H1 (cell line): ENCODE data around the gene LOX. TPM values are rescaled to one million over a fixed set of nuclear protein-coding genes. Genes with fewer than 3 reads are reported as not detected.

ENCODE experiments used
- POLR2AphosphoS5 ChIP-seq: IDR thresholded peaks from 2 replicates; pipeline ENCODE4 v1.6.1; 2011; ENCODE audit warnings: low read depth, low read length
- polyA plus RNA-seq, 7 experiments: library from polyadenylated mRNA; depleted of rRNA in 3 of 7; stranded (reverse) in 5 of 7; unstranded in 2 of 7; fragments of >200 nt in 5 of 7; fragments of 200-250 nt in 2 of 7; gene quantifications; 1 replicate in 5 of 7; 2 replicates in 1 of 7; 4 replicates in 1 of 7; pipeline versions ENCODE4 v1.2.1 to v1.2.3, GENCODE V29; 2011 to 2013; ENCODE audit warnings: missing spikeins in 2 of 7, mixed read lengths in 2 of 7
- total RNA-seq: library from RNA; stranded (reverse); fragmentation: NEBNext Ultra II Directional; extraction: Animal tissue kit (Norgen Biotek cat#: 25700); gene quantifications from 2 replicates; pipeline ENCODE4 v1.2.1, GENCODE V29; 2021
- TF ChIP-seq, protein P1 (sequence below): IDR thresholded peaks from 2 replicates; pipeline ENCODE4 v1.6.1; 2012; ENCODE audit warnings: low read length, inconsistent platforms

The LOX gene
- total and polyA plus RNA-seq, 2 of the 8 experiments (the other 6 are each of a cell fraction or from before 2014, with no cell fraction given), result 1.1 to 2.2 TPM

DNA sequence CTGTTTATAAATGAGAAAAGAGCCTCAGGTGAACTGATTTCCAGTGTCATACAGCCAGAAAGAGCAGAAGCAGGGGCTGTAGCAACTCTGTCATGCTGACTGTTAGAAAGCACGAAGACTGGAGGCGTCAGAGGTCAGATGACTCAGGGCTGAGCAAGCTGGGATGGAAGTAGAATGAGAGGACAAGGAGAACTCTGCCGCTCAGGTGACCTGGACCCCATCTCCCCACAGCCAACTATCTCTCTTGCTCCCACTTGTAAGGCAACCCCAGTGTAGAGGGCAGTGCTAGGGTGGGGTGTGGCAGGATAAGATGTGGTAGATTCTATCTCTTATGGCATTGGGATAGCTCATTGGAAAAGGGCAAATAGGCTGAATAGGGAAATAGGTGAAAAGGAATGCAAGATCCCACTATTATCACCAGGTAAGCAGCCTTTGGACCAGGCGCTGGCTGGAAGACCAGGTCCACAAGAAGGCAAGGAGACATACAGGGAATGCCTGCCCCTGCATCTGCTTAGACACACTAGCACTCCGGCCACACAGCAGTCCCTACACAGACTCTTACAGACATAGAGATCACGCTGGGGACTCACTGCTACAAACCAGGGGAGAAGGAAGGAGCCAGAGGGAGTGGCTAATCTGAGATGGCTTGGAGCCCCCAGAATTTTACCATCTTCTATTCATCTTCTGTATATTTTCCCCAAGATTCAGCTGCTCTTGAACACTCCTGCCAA is 21.2 kb upstream of the LOX start (continued):
- TF ChIP-seq, protein P1, sequence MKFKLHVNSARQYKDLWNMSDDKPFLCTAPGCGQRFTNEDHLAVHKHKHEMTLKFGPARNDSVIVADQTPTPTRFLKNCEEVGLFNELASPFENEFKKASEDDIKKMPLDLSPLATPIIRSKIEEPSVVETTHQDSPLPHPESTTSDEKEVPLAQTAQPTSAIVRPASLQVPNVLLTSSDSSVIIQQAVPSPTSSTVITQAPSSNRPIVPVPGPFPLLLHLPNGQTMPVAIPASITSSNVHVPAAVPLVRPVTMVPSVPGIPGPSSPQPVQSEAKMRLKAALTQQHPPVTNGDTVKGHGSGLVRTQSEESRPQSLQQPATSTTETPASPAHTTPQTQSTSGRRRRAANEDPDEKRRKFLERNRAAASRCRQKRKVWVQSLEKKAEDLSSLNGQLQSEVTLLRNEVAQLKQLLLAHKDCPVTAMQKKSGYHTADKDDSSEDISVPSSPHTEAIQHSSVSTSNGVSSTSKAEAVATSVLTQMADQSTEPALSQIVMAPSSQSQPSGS, result no peak
- TF ChIP-seq POLR2AphosphoS5, result no peak
